Activated CD4-positive, alpha-beta T cell treated with anti-CD3 and anti-CD28 coated beads, Interleukin-2, Interleukin-4, amounts not matched to agents 100 ng/mL and 50 ng/mL, durations not matched to agents 16 hours and 8 hours (primary cell): ENCODE data around the gene TKT.
A peak's percentile ranks its signal among the peaks of the same experiment; 100 is the strongest.

Experiments
- DNase-seq: peaks from one replicate; pipeline ENCODE4 v3.0.0-alpha.2; 2020; ENCODE audit warnings: low spot score

The TKT gene

DNA sequence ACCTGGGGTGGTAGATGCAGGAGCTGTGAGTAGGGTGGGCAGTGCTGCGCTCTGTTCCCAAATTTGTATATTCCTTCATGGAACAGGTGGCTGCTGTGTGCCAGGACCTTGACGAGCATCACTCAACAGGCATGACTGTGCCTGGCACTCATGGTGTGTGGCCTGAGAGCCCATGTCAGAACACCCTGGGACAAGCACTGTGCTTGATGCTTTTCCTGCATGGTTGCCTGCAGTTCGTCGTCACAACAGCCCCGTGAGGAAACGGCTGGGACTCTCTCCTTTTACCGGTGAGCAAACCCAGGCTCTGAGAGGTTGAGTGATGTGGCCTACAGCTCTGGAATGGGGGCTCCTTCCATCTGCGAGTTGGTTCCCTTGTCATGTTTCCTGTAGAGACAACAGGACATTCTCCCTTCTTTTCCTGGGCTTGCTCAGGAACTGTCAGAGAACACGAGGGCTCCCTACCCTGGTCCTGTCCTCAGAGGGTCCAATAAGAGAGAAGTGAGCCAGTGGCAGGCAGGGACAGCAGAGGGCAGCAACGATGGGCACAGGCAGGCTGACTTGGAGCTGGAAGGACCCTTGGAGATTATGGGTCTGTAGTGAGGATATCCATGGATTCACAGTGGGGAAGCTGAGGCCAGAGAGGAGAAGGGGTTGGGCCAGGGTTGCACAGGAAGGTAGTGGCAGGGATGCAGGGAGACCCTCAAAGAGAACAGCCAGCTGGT, 57.4 kb downstream of the TKT start:
- no peak for DNase-seq

DNA sequence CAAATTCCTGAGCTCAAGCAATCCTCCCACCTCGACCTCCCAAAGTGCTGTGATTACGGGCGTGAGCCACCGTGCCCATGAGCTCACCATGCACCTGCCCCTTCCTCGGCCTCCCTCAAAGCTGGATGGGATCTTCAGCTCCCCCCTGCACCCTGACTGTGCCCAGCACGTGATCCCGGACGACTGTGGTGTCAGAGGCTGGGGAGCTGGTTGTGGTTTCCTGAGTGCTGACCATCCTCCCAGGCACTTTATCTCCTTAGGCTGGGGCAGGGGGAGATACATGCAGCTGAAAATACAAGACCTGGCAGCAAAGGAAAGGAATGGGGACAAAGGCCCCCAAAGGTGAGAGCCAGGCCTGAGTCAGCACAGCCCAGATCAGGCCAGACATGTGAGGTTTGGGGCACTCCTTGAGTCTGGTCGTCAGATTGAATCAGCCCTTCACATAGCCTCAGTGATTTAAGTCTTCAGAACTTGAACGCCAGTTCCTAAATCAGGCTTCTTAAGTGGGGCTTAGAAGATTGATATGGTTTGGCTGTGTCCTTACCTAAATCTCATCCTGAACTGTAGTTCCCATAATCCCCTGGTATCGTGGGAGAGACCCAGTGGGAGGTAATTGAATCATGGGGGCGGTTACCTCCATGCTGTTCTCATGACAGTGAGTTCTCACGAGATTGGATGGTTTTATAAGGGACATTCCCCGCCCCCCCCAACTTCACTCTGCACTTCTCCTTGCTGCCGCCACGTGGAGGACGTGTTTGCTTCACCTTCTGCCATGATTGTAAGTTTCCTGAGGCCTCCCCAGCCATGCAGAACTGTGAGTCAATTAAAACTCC, 59.0 kb downstream of the TKT start:
- peak; percentile 51 for DNase-seq

DNA sequence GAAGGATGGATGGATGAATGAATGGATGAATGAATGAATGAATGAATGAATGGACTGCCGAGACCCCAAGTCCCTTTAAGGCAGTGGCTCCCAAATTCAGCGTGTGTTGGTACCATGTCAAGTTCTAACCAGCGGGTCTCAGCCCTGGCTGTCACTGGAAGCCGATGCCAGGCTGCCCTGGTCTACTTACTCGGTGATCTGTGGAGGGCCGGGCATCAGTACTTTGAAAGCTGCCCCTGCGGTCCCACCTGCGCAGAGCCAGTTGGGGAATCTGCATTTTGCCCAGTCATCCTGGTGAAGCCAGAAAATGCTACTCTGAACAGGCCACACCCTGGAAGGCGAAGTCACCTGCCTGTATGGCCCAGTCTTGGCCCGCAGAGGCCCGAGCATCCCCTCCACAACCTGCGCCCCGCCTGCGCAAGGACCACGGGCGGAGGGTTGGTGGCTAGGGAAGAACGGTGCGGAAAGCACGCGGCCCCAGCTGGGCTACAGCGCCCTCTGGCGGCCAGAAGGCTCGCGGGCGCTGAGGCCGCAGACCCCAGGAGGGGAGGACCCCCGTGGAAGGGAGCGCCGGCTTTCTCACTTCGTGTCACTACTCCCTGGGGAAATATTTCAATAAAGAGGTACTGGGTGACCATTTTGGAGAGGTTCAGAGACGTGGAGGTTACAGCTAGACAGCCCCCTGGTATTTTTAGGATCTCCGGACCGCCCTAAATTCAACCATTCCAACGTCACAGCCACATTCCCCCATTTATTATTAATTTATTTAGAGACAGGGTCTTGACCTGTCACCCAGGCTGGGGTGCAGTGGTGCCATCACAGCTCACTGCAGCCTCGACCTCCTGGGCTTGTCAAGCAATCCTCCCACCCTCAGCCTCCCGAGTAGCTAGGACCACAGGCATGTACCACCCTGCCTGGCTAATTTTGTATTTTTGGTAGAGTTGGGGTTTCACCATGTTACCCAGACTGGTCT, 59.9 kb downstream of the TKT start:
- peak; percentile 50 for DNase-seq

DNA sequence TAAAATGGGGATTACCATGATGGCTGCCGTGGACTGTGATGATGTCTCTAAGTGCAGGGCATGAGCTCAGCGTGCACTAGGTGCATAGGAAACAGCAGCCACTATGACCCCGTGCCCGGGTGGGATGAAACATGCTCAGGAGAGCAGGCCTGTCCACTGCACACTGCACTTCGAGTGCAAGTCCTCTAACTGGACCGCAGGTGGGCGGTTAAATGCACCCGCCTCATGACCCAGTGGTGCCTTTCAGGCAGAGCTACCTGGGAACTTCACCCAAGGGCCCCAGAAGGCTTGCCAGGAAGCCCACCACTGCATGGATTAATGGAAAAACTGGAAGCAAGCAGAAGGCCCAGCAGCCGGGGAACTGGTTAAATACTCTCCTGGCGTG, 60.8 kb downstream of the TKT start:
- DNase-seq, result no peak

DNA sequence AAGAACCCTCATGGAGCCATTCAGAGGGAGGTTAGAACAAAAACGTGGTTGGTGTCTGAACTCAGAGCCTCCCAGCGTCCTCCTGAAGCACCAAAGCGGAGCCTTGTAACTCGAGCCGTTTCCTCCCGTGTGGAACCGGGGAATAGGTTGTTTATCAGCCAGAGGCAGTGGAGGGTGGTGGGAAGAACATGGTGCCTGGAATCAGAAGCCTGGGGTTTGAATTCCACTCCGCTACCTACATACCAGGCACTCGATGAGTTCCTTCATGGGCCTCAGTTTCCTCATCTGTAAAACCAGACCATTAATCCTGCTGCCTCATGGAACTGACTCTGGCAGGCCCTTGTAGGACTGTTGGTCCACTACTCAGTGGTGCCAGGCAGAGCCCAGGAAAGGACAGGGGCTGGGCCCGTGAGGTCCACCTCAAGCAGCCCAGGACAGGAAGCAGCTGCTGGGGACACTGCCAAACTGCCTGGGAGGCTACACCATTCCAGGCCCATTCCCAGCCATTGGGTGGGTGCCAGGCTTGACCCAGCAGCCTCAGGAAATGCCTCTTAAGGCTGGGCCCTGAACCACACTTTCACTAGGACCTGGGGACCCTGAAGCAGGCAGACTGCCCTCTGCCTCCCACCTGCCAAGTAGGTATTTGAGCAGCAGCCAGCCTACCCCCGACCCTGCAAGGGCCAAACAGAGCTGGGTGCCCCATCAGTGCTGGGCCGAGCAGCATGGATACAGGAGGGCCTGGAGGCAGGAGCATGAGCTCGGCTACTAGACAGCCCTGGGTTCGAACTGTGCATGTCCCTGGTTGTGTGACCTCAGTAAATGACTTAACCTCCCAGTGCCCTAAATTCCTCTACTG, 61.4 kb downstream of the TKT start:
- no peak for DNase-seq

DNA sequence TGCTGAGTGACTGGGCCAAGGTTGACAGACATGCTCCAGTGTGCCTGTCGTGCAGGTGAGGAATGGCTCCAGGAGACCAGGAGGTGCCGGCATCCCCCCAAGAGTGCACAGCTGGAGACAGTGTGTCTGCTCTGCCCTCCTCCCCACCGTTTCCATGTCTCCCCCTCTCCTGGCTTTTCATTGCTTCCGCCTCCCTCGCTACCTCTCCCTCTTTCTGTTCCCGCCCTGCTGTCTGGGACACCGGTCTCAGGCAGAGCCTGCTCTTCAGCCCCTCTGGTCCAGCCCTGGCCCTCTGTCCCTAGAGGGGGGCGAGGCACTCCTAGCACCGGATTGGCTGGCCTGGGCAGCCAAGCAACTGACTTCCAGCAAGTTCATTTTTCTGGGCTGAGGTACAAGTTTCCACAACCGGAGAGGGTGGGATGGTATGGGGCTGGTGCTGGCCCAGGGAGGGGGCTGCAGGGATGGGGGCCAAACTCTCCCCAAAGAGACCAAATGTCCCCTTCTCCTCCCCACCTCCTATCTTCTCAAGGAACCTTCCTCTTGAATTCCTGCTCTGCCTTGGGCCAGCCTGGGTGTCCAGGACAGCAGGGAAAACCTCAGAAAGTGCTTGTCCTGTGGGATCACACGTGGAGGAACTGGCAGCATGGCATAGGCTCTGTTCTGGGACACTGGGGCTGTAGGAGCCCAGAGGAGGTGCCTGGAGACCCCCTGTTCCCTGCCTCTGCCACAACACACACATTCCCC, 62.2 kb downstream of the TKT start:
- no peak for DNase-seq

DNA sequence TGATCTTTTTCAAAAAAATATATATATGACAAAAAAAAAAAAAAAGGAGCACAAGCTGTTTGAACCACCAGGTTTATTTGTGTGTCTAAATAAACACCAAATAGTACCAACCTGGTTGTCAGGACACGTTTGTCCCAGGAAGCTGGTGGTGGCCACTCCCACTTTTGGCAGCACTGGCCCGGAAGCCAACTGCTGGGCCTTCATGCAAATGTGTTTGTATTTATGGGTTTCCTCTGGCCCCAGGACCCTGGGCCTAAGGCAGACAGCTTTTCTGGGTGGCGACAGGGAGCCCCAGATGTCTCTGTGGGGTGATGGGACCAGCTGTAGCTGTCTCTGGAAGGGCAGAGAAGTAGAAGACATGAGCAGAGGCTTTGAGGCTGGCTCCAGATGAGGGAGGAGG, 63.2 kb downstream of the TKT start:
- no peak for DNase-seq

DNA sequence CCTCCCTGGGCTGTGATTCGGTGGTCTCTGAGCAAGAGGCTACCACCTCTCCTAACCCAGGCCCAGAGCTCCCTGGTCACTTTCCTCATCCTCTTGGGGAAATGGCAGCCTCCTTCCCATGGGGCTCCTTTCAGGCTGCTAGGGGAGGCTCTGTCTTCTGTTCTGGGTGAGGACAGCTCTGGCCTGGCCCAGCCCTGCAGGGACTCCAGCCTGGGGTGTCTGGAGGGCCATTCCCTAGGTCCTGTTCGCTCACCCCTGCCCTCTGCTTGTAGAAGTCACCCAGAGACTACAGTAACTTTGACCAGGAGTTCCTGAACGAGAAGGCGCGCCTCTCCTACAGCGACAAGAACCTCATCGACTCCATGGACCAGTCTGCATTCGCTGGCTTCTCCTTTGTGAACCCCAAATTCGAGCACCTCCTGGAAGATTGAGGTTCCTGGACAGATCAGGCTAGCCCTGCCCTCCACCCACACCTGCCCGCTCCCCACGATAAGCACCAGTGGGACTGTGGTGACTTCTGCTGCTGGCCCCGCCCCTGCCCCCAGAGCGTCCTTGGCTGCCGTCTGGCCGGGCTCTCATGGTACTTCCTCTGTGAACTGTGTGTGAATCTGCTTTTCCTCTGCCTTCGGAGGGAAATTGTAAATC, 63.9 kb downstream of the TKT start:
- no peak for DNase-seq

DNA sequence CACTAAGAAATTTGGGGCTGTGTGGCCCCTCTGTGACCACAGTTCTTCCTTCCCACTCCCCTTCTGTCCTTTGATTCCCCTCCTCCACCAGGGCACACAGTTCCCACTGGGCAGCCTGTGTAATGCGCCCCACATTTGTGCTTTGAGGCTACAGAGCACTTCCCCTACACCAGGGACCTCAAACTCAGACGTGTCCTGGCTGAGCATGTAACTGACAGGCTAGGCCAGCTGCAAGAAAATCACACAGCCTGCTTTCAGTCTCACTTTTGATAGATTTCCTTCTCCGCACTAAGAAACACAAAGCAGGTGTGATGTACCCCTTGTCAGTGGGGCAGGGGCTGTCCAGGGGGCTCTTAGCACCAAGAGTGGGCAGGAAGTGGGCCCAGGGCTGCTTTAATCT, 65.2 kb downstream of the TKT start:
- no peak for DNase-seq

DNA sequence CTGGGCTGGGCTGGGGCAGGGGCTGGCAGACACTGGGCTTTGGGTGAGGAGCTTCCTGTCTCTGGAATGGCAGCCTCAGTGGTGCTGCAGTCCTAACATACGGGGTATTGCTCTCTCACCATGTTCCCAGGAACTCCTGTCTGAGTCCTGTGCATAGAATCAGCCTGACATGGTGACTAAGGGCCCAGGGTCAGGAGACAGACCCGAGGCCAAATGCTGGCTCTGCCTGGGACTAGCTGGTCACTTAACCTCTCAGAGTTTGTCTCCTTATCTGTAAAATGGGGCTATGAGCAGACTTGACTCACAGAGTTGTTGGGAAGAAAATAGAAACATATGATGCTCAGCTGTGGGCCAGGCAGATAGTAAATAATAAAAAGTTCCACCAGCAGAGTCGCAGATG, 66.5 kb downstream of the TKT start:
- no peak for DNase-seq

DNA sequence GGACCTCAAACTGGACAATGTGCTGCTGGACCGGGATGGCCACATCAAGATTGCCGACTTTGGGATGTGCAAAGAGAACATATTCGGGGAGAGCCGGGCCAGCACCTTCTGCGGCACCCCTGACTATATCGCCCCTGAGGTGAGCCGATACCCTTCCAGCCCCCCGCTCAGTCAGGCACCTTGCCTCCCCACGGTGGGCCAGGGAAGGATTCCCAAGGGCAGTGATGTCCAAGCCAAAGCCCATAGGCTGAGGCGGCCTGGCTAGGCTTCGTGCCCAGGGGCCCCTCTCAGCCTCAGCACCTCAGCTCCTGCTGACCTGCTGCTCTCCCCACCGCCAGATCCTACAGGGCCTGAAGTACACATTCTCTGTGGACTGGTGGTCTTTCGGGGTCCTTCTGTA, 67.1 kb downstream of the TKT start:
- DNase-seq, result no peak

DNA sequence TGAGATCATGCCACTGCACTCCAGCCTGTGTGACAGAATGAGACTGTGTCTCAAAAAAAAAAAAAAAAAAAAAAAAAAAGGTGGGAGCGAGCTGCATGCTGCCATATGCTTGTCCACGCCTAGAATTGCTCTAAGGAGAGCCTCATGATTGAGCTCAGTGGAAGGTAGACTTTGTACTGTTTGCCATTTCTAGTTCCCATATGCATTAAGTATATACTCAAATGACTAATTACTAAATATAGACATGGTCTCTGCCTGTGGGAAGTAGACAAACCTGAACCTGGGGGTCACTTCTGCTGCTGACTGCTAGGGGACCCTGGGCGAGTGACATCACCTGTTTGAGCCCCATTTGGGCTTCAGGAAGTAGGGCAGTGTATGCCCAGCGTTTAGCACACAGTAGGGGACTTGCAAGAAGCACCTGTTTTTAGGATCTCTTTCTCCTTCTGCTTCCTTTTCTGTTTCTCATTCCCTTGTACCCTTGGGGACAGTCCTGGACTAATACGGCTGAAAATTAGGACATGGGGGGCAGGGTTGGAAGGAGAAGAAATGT, 67.6 kb downstream of the TKT start:
- DNase-seq, result no peak

DNA sequence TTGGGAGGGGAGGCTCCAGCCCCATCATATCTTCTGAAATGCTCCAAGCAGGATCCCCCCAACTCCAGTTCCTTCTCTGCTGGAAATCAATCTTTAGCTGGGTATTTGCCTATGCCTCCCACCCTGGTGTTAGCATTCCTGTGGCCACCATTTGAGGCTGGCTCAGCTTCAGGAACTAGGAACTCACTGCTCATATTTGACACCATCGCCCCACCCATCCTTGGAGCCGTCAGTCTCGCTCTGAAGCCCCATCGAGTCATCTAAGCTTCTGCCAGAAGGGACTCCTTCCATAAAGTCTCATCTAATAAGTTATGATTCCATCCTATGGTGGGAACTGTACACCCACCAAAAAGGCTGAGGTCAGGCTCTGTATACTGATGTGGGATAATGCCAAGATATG, 68.4 kb downstream of the TKT start:
- DNase-seq, result no peak

DNA sequence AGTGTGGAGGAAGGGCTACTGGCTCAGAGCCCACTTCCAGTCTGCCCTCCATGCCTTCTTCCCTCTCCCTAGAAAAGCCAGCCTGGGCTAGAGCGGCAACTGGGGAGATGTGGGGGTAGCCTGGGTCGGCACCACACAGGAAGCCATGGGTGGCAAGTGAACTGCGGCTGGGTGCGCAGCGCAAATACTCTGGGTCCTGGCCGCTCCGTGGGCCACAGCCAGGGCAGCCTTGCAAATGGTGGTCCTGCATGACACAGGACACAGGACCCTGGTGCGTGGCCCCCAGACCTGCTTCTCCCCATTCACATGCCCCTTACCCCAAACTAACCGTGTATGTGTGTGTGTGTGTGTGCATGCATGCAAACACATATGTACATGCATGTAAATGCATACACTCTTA, 69.1 kb downstream of the TKT start:
- DNase-seq, result no peak

DNA sequence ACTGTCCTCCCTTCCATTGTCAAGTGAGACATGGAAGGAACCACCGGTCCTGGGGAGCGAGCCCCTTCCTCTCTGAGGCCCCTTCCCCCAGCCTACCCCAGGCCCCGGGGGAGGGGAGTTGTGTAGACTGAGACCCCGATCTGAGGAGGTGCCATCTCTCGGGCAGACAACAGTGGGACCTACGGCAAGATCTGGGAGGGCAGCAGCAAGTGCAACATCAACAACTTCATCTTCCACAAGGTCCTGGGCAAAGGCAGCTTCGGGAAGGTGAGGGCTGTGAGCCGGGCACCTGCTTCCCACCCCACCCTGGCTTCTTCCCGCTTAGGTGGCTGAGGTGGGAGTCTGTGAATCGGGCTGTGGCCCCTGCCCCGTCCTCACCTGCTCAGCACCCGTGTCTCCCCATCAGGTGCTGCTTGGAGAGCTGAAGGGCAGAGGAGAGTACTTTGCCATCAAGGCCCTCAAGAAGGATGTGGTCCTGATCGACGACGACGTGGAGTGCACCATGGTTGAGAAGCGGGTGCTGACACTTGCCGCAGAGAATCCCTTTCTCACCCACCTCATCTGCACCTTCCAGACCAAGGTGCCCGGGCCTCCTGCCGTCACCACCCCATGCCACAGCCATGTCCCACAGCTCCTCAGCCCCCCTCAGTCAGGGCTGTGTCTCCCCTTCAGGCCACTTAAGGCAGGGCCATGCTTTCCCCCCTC, 69.9 kb downstream of the TKT start:
- DNase-seq, result no peak

DNA sequence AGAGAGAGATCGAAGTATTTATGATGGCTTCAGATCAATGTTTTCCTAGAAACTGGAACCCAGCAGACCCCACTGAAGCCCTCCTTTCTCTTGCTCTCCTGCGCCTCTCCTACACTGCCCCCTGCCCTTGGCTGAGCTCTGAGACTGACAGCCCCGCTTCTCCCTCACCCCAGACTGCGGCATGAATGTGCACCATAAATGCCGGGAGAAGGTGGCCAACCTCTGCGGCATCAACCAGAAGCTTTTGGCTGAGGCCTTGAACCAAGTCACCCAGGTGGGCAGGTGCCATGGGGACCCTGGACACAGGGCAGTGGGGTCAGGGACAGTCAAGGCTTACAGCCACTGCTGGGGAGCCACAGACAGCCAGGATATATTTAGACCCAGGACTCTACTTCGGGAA, 71.1 kb downstream of the TKT start:
- no peak for DNase-seq

DNA sequence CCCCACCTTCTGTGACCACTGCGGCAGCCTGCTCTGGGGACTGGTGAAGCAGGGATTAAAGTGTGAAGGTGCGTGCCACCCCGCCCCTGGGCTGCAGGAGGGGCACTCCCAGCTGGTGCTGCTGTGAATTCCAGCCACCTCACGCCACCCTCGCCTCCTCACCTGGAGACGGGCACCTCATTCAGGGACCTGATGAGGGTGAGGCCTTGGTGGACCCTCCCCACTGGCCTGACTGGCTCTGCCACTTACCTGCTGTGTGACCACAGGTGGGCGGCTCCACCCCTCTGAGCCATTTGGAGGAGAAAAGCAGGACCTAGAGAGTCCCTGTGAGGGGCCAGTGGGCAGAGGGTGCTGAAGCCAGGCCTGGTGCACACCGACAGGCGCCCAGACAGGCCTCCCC, 72.3 kb downstream of the TKT start:
- DNase-seq, result no peak

DNA sequence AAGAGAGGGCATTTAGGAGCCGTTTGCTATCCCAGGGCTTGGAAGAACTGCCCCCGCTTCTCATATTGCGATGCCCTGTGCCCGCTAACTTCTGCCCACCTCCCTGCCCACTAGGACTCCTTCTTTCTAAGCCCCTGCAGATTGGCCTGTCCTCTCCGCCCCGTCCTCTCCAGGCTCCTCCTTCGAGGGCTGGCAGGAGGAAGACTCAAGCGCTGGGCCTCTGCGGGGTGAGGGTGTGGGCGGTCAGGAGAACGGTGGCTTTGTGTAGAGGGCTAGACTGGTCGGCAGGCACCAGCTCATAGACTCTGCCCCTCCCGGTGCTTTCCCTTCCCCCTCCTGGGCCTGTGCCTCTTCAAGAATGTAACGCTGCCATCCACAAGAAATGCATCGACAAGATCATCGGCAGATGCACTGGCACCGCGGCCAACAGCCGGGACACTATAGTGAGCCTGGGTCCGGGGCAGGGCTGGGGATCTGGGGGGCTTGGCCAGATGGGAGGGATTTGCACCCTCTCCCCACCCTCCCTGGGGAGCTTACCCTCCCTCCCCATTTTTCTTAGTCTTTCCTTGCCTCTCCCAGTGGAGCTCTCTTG, 73.0 kb downstream of the TKT start:
- DNase-seq, result no peak

DNA sequence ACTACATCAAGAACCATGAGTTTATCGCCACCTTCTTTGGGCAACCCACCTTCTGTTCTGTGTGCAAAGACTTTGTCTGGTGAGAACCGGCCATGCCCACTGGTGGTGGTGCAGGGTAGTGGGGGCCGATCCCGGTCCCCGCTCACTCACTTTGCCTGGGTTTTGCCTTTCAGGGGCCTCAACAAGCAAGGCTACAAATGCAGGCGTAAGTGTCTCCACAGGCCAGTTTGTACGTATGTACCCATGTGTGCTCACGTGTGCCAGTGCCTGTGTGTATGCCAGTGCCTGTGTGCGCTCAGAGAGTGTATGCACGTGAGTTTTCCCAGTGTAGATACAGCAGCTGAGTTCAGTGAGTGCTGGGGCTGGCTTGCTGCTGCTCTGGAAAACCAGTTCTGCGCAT, 74.3 kb downstream of the TKT start:
- DNase-seq, result no peak
